ENCODE data around the gene ALDH1B1. TPM values are rescaled to one million over a fixed set of nuclear protein-coding genes. Genes with fewer than 3 reads are reported as not detected.

ALDH1B1 gene
- polyA plus RNA-seq, 1 donor (not counting 4 experiments of a cell fraction or from before 2014, with no cell fraction given) = 14.4 TPM

DNA sequence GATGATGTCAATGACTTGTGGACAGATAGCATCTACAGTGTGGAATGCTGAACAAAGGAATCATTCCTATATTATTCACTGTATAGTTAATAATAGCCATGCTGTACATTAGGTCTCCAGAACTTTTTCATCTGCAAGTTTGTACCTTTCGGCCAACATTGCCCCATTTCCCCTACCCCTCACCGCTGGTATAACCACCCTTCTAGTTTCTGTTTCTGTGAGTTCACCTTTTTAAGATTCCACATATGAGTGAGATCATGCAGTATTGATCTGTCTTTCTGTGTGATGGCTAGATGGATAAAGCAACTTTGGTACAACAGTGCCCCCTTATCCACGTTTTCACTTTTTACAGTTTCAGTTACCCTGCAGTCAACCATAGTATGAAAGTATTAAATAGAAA is 18.8 kb upstream of the ALDH1B1 start:
- no peaks in the 10 kb centered on the region for H3K4me1 ChIP-seq (ENCODE audit: control insufficient read depth, extremely low read depth, insufficient read depth, low read length)
- dilution Hi-C loops (cut with MboI; ENCODE audit: extremely low pct_ligation_motif_present, low sequenced_read_pairs) = no loop called here

DNA sequence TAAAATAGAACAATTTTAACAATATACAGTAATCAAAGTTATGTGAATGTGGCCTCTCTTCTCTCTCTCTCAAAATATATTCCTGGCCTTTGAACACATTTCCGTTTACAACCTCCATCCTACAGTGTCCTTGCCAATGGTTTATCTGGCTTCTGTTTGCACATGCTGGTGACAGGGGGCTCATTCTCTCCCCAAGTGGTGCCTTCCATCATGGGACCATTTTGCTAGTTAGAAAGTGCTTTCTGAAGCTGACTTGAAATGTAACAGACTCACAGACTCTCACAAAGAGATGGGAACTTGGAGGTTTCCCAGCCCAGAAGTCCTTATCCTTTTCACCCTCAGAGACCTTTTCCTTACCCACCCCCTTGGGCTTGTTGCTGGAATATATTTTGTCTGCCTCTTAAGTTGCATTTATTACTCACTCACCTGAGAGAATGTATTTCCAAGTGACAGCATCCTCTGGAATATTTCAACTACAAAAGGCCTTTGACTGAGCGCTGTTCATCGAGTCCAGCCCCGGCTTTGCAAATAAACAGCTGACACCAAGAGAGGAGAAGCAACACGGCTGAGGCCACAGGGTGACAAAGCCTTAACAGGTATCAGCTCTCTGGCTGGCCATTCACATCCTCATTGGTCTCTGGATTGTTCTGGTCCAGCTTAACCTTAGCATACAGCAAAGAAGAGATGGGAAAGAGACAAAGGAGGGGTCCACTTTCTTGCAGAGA is 17.5 kb upstream of the ALDH1B1 start:
- no peaks in the 10 kb centered on the region for H3K4me1 ChIP-seq (ENCODE audit: control insufficient read depth, extremely low read depth, insufficient read depth, low read length)
- H3K4me2 ChIP-seq (ENCODE audit: control insufficient read depth, extremely low read depth, insufficient read depth, low read depth, low read length) = no peak overlapping the region
- H3K9me3 ChIP-seq (ENCODE audit: control insufficient read depth, low read depth, low read length) = no peaks in the 10 kb centered on the region
- H3K27me3 ChIP-seq (ENCODE audit: control insufficient read depth, extremely low read depth, insufficient read depth, low read length) = peaks cover 4% of the 10 kb centered on the region
- no peaks in the 10 kb centered on the region for H3K79me2 ChIP-seq (ENCODE audit: control insufficient read depth, insufficient read depth, low read length)
- FAIRE-seq = no peak
- H3K9ac ChIP-seq (ENCODE audit: control insufficient read depth, extremely low read depth, insufficient read depth, low read length) = no peak overlapping the region
- H3K9me1 ChIP-seq (ENCODE audit: control insufficient read depth, extremely low read depth, insufficient read depth, low read length) = no peaks in the 10 kb centered on the region
- H4K20me1 ChIP-seq (ENCODE audit: control insufficient read depth, extremely low read depth, insufficient read depth, low read length) = no peaks in the 10 kb centered on the region
- DNase-seq (ENCODE audit: low read depth, low spot score) = no peak
- no peak overlapping the region for H2AFZ ChIP-seq (ENCODE audit: control insufficient read depth, low read length)
- no peak for TF ChIP-seq EZH2 (IDR thresholded peaks at IDR 0.05; ENCODE audit: low read length)
- TF ChIP-seq, protein P1, sequence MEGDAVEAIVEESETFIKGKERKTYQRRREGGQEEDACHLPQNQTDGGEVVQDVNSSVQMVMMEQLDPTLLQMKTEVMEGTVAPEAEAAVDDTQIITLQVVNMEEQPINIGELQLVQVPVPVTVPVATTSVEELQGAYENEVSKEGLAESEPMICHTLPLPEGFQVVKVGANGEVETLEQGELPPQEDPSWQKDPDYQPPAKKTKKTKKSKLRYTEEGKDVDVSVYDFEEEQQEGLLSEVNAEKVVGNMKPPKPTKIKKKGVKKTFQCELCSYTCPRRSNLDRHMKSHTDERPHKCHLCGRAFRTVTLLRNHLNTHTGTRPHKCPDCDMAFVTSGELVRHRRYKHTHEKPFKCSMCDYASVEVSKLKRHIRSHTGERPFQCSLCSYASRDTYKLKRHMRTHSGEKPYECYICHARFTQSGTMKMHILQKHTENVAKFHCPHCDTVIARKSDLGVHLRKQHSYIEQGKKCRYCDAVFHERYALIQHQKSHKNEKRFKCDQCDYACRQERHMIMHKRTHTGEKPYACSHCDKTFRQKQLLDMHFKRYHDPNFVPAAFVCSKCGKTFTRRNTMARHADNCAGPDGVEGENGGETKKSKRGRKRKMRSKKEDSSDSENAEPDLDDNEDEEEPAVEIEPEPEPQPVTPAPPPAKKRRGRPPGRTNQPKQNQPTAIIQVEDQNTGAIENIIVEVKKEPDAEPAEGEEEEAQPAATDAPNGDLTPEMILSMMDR (optimal IDR thresholded peaks at IDR 0.05 in 1 of 3, IDR thresholded peaks at IDR 0.05 in 1 of 3, conservative IDR thresholded peaks at IDR 0.05 in 1 of 3; ENCODE audit: extremely low read depth in 1 of 3, insufficient read depth in 2 of 3, low read length in 3 of 3) = no peak
- H3K4me3 ChIP-seq (ENCODE audit: control insufficient read depth in 2 of 3, extremely low read depth in 1 of 3, insufficient read depth in 2 of 3, low read depth in 1 of 3, low read length in 3 of 3) = no peak overlapping the region
- dilution Hi-C loops (cut with MboI; ENCODE audit: extremely low pct_ligation_motif_present, low sequenced_read_pairs) = no loop called here
- H3K36me3 ChIP-seq (ENCODE audit: control insufficient read depth in 2 of 2, extremely low read depth in 1 of 2, insufficient read depth in 2 of 2, low read length in 2 of 2) = no peaks in the 10 kb centered on the region
- H3K27ac ChIP-seq (ENCODE audit: control insufficient read depth, insufficient read depth, low read length) = no peak overlapping the region

More for the DNA sequence above, 18.8 kb upstream of the ALDH1B1 start:
- H4K20me1 ChIP-seq (ENCODE audit: control insufficient read depth, extremely low read depth, insufficient read depth, low read length) = no peaks in the 10 kb centered on the region
- no peaks in the 10 kb centered on the region for H3K79me2 ChIP-seq (ENCODE audit: control insufficient read depth, insufficient read depth, low read length)
- DNase-seq (ENCODE audit: low read depth, low spot score) (no peak), FAIRE-seq (no peak)
- TF ChIP-seq, protein P1 (optimal IDR thresholded peaks at IDR 0.05 in 1 of 3, IDR thresholded peaks at IDR 0.05 in 1 of 3, conservative IDR thresholded peaks at IDR 0.05 in 1 of 3; ENCODE audit: extremely low read depth in 1 of 3, insufficient read depth in 2 of 3, low read length in 3 of 3) = no peak
- no peak for TF ChIP-seq EZH2 (IDR thresholded peaks at IDR 0.05; ENCODE audit: low read length)
- H3K27me3 ChIP-seq (ENCODE audit: control insufficient read depth, extremely low read depth, insufficient read depth, low read length) = peaks cover 7% of the 10 kb centered on the region
- no peaks in the 10 kb centered on the region for H3K36me3 ChIP-seq (ENCODE audit: control insufficient read depth in 2 of 2, extremely low read depth in 1 of 2, insufficient read depth in 2 of 2, low read length in 2 of 2)
- H3K4me3 ChIP-seq (ENCODE audit: control insufficient read depth in 2 of 3, extremely low read depth in 1 of 3, insufficient read depth in 2 of 3, low read depth in 1 of 3, low read length in 3 of 3) = no peak overlapping the region
- no peaks in the 10 kb centered on the region for H3K9me1 ChIP-seq (ENCODE audit: control insufficient read depth, extremely low read depth, insufficient read depth, low read length)
- H2AFZ ChIP-seq (ENCODE audit: control insufficient read depth, low read length) = no peak overlapping the region
- no peak overlapping the region for H3K9ac ChIP-seq (ENCODE audit: control insufficient read depth, extremely low read depth, insufficient read depth, low read length)
- no peak overlapping the region for H3K27ac ChIP-seq (ENCODE audit: control insufficient read depth, insufficient read depth, low read length)
- H3K4me2 ChIP-seq (ENCODE audit: control insufficient read depth, extremely low read depth, insufficient read depth, low read depth, low read length) = no peak overlapping the region
- H3K9me3 ChIP-seq (ENCODE audit: control insufficient read depth, low read depth, low read length) = no peaks in the 10 kb centered on the region

Measured in keratinocyte (primary cell).